HEK293 (cell line): ENCODE data around the gene TGFB1I1.

Source experiments
- CTCF ChIA-PET: fragments of 350-600 bp; formaldehyde crosslinking; extraction: SDS; loops from one replicate; lab custom pipeline; 2021; ENCODE audit warnings: antibody characterized with exemption; lab: Yijun Ruan, JAX
- POLR2A ChIA-PET: fragments of 300-600 bp; formaldehyde crosslinking; extraction: SDS; loops from one replicate; lab custom pipeline; 2020; ENCODE audit warnings: antibody characterized with exemption, inconsistent platforms; lab: Yijun Ruan, JAX
- H3K27ac ChIP-seq: fragments of 200-500 bp; sonication (Bioruptor generic); 2 replicates; pipeline ENCODE4 v1.5.1; 2014; ENCODE audit warnings: low read depth, low read length, control low read depth, inconsistent platforms; ENCODE audit errors: extremely low read depth
- H3K36me3 ChIP-seq, 2 experiments: fragments of 200-500 bp in 1 of 2; sonication (Bioruptor generic) in 1 of 2; 1 replicate in 1 of 2; 2 replicates in 1 of 2; pipeline ENCODE4 v1.5.1; 2014 to 2017; ENCODE audit warnings: inconsistent platforms in 2 of 2, low read length in 2 of 2; ENCODE audit not compliant: control insufficient read depth in 2 of 2, insufficient read depth in 1 of 2
- H3K4me1 ChIP-seq: fragments of 200-500 bp; sonication (Bioruptor generic); 2 replicates; pipeline ENCODE4 v1.5.1; 2014; ENCODE audit warnings: mild to moderate bottlenecking, low read length, inconsistent platforms; ENCODE audit not compliant: control insufficient read depth, insufficient read depth
- H3K4me3 ChIP-seq: 2 replicates; pipeline ENCODE4 v1.5.1; 2011; ENCODE audit warnings: low read depth, mild to moderate bottlenecking, control low read depth, low read length, moderate library complexity
- H3K9me3 ChIP-seq: fragments of 200-500 bp; sonication (Bioruptor generic); 2 replicates; pipeline ENCODE4 v1.5.1; 2014; ENCODE audit warnings: low read depth, low read length, inconsistent platforms; ENCODE audit not compliant: control insufficient read depth, insufficient read depth
- EGR2 ChIP-seq: fragments of 450-650 bp; formaldehyde crosslinking; IDR thresholded peaks from 2 replicates; pipeline ENCODE4 v1.5.1; 2016; ENCODE audit warnings: low read depth, missing biosample characterization, missing genetic modification characterization
- HOXA7 ChIP-seq: sonication (generic); formaldehyde crosslinking; IDR thresholded peaks from 2 replicates; pipeline ENCODE4 v1.8.1; 2022; ENCODE audit warnings: missing genetic modification reagents, borderline replicate concordance
- HOXC10 ChIP-seq: sonication (generic); formaldehyde crosslinking; IDR thresholded peaks from 2 replicates; pipeline ENCODE4 v1.8.1; 2023; ENCODE audit warnings: mild to moderate bottlenecking, missing genetic modification reagents
- KLF7 ChIP-seq: fragments of 450-650 bp; formaldehyde crosslinking; IDR thresholded peaks from 2 replicates; pipeline ENCODE4 v1.5.1; 2016; ENCODE audit warnings: missing biosample characterization, missing genetic modification characterization, borderline replicate concordance
- KLF8 ChIP-seq: fragments of 450-650 bp; formaldehyde crosslinking; IDR thresholded peaks from 2 replicates; pipeline ENCODE4 v1.5.1; 2016; ENCODE audit warnings: missing biosample characterization, missing genetic modification characterization
- MEIS1 ChIP-seq: sonication (generic); formaldehyde crosslinking; IDR thresholded peaks from 2 replicates; pipeline ENCODE4 v1.8.1; 2022; ENCODE audit warnings: missing genetic modification reagents, mild to moderate bottlenecking, borderline replicate concordance
- MYNN ChIP-seq: fragments of 450-650 bp; formaldehyde crosslinking; IDR thresholded peaks from 2 replicates; pipeline ENCODE4 v1.5.1; 2016; ENCODE audit warnings: missing biosample characterization, missing genetic modification characterization, borderline replicate concordance
- TRIM28 ChIP-seq: IDR thresholded peaks from 2 replicates; pipeline ENCODE4 v1.6.1; 2011; ENCODE audit warnings: low read length, control low read depth, borderline replicate concordance
- ZFP3 ChIP-seq: fragments of 450-650 bp; formaldehyde crosslinking; IDR thresholded peaks from 2 replicates; pipeline ENCODE4 v1.5.1; 2016; ENCODE audit warnings: low read depth, missing biosample characterization, missing genetic modification characterization
- ZFP69B ChIP-seq: fragments of 450-650 bp; formaldehyde crosslinking; IDR thresholded peaks from 2 replicates; pipeline ENCODE4 v1.5.1; 2016; ENCODE audit warnings: missing biosample characterization, missing genetic modification characterization
- ZNF114 ChIP-seq: fragments of 450-650 bp; formaldehyde crosslinking; IDR thresholded peaks from 2 replicates; pipeline ENCODE4 v1.5.0; 2017; ENCODE audit warnings: missing biosample characterization, missing genetic modification characterization
- ZNF133 ChIP-seq: fragments of 450-650 bp; formaldehyde crosslinking; IDR thresholded peaks from 2 replicates; pipeline ENCODE4 v1.5.1; 2016; ENCODE audit warnings: missing biosample characterization, missing genetic modification characterization
- ZNF184 ChIP-seq: fragments of 450-650 bp; IDR thresholded peaks from 2 replicates; pipeline ENCODE4 v1.5.1; 2018; ENCODE audit warnings: missing biosample characterization, mild to moderate bottlenecking, missing genetic modification characterization
- ZNF335 ChIP-seq: fragments of 450-650 bp; formaldehyde crosslinking; conservative IDR thresholded peaks from 2 replicates; pipeline ENCODE4 v1.5.1; 2016; ENCODE audit warnings: missing biosample characterization, missing genetic modification characterization
- ZNF37A ChIP-seq: fragments of 450-650 bp; IDR thresholded peaks from 2 replicates; pipeline ENCODE4 v1.5.1; 2018; ENCODE audit warnings: missing biosample characterization, missing genetic modification characterization
- ZNF391 ChIP-seq: fragments of 450-650 bp; formaldehyde crosslinking; IDR thresholded peaks from 2 replicates; pipeline ENCODE4 v1.5.1; 2016; ENCODE audit warnings: low read depth, missing biosample characterization, missing genetic modification characterization, borderline replicate concordance
- ZNF48 ChIP-seq: fragments of 450-650 bp; formaldehyde crosslinking; IDR thresholded peaks from 2 replicates; pipeline ENCODE4 v1.5.1; 2016; ENCODE audit warnings: missing biosample characterization, missing genetic modification characterization
- ZNF510 ChIP-seq: fragments of 450-650 bp; formaldehyde crosslinking; IDR thresholded peaks from 2 replicates; pipeline ENCODE4 v1.5.1; 2018; ENCODE audit warnings: mild to moderate bottlenecking, missing genetic modification characterization, missing biosample characterization; ENCODE audit not compliant: insufficient replicate concordance
- ZNF529 ChIP-seq: fragments of 450-650 bp; formaldehyde crosslinking; IDR thresholded peaks from 2 replicates; pipeline ENCODE4 v1.5.1; 2017; ENCODE audit warnings: missing genetic modification characterization, missing biosample characterization; ENCODE audit not compliant: insufficient replicate concordance
- ZNF571 ChIP-seq: fragments of 450-650 bp; formaldehyde crosslinking; IDR thresholded peaks from 2 replicates; pipeline ENCODE4 v1.5.0; 2017; ENCODE audit warnings: missing biosample characterization, missing genetic modification characterization
- ZNF596 ChIP-seq: fragments of 450-650 bp; IDR thresholded peaks from 2 replicates; pipeline ENCODE4 v1.5.0; 2018; ENCODE audit warnings: missing biosample characterization, mild to moderate bottlenecking, missing genetic modification characterization, moderate library complexity
- ZNF654 ChIP-seq: fragments of 450-650 bp; formaldehyde crosslinking; IDR thresholded peaks from 2 replicates; pipeline ENCODE4 v1.5.1; 2016; ENCODE audit warnings: low read depth, missing biosample characterization, missing genetic modification characterization
- ZNF660 ChIP-seq: fragments of 450-650 bp; IDR thresholded peaks from 2 replicates; pipeline ENCODE4 v1.5.1; 2018; ENCODE audit warnings: missing biosample characterization, mild to moderate bottlenecking, missing genetic modification characterization
- ZNF664 ChIP-seq: fragments of 450-650 bp; formaldehyde crosslinking; IDR thresholded peaks from 2 replicates; pipeline ENCODE4 v1.5.1; 2016; ENCODE audit warnings: missing biosample characterization, missing genetic modification characterization
- ZNF843 ChIP-seq: fragments of 450-650 bp; formaldehyde crosslinking; IDR thresholded peaks from 2 replicates; pipeline ENCODE4 v1.5.1; 2016; ENCODE audit warnings: missing biosample characterization, missing genetic modification characterization
- TF ChIP-seq, protein P1 (sequence below): fragments of 450-650 bp; formaldehyde crosslinking; IDR thresholded peaks from 2 replicates; pipeline ENCODE4; 2016; ENCODE audit warnings: missing biosample characterization, missing genetic modification characterization
- TF ChIP-seq, protein P2 (sequence below): fragments of 450-650 bp; formaldehyde crosslinking; IDR thresholded peaks from 2 replicates; pipeline ENCODE4 v1.5.1; 2017; ENCODE audit warnings: missing biosample characterization, missing genetic modification characterization
- TF ChIP-seq, protein P3 (sequence below): fragments of 450-650 bp; formaldehyde crosslinking; IDR thresholded peaks from 2 replicates; pipeline ENCODE4 v1.5.1; 2016; ENCODE audit warnings: missing biosample characterization, missing genetic modification characterization
- TF ChIP-seq, protein P4 (sequence below): fragments of 450-650 bp; formaldehyde crosslinking; IDR thresholded peaks from 2 replicates; pipeline ENCODE4 v1.5.1; 2016; ENCODE audit warnings: missing biosample characterization, missing genetic modification characterization
- TF ChIP-seq, protein P5 (sequence below): fragments of 450-650 bp; formaldehyde crosslinking; IDR thresholded peaks from 2 replicates; pipeline ENCODE4 v1.5.1; 2016; ENCODE audit warnings: missing biosample characterization, missing genetic modification characterization, borderline replicate concordance

TGFB1I1 gene

DNA sequence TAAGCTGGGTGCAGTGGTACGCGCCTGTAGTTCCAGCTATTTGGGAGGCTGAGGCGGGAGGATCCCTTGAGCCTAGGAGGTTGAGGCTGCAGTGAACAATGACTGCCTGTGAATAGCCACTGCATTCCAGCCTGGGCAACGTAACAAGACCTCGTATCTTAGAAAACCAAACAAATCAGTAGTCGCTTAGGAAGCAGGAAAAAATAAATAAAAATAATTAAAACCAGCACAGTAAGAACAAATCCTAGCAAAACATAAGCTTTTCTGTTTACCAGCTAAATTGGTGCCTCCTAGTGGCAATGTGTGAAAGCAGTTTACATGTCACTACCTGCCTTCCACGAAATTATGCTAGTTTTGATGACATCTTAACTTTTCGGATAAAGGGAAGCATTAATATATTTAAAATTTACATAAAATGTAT, 11.4 kb upstream of the TGFB1I1 start:
- CTCF ChIA-PET, result interaction anchor here (0.6 to 2.4 kb wide), 21 partner anchors 8 to 1072 kb away, joined by 3 to 13 read pairs (median 5); partner anchors contain the start of genes HSD3B7, ORAI3, SLC5A2 and ZNF843
- Histone ChIP-seq H3K4me1 (0 out of 2 replicates have a peak, but pooled peaks cover 3% of the 10 kb centered on the region), H3K9me3 (no peaks in the 10 kb centered on the region), H3K36me3 (peaks cover 0 to 51% of the 10 kb centered on the region in 2 experiments; a peak in 2 of 3 replicates), H3K27ac (peak overlapping the region; percentile 59), H3K4me3 (no peak overlapping the region)
- POLR2A ChIA-PET, result interaction anchor here (0.9 to 2.3 kb wide), 11 partner anchors 9 to 506 kb away, joined by 3 to 16 read pairs (median 3); partner anchors contain the start of genes FUS, KAT8, RUSF1 and TGFB1I1
- no peak for TF ChIP-seq ZNF133 (tag by site-specific recombination)
- TF ChIP-seq EGR2 (tag by site-specific recombination), result no peak
- TF ChIP-seq ZNF596 (tag by site-specific recombination), result no peak
- TF ChIP-seq ZNF391 (tag by site-specific recombination), result 0 out of 2 replicates have a peak, but pooled peaks have one; percentile 46
- TF ChIP-seq KLF8 (tag by site-specific recombination), result no peak
- TF ChIP-seq ZNF37A, result no peak
- TF ChIP-seq TRIM28, result no peak
- no peak for TF ChIP-seq ZNF48 (tag by site-specific recombination)
- TF ChIP-seq, protein P1, sequence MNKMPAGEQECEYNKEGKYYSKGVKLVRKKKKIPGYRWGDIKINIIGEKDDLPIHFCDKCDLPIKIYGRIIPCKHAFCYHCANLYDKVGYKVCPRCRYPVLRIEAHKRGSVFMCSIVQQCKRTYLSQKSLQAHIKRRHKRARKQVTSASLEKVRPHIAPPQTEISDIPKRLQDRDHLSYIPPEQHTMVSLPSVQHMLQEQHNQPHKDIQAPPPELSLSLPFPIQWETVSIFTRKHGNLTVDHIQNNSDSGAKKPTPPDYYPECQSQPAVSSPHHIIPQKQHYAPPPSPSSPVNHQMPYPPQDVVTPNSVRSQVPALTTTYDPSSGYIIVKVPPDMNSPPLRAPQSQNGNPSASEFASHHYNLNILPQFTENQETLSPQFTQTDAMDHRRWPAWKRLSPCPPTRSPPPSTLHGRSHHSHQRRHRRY, result no peak
- TF ChIP-seq ZNF660 (tag by site-specific recombination), result peak; percentile 36; the same call in 1 of the 2 replicates
- no peak for TF ChIP-seq ZNF184 (tag by site-specific recombination)
- TF ChIP-seq KLF7 (tag by site-specific recombination), result no peak
- TF ChIP-seq MYNN (tag by site-specific recombination), result no peak
- TF ChIP-seq ZNF529 (tag by site-specific recombination), result no peak
- TF ChIP-seq, protein P2, sequence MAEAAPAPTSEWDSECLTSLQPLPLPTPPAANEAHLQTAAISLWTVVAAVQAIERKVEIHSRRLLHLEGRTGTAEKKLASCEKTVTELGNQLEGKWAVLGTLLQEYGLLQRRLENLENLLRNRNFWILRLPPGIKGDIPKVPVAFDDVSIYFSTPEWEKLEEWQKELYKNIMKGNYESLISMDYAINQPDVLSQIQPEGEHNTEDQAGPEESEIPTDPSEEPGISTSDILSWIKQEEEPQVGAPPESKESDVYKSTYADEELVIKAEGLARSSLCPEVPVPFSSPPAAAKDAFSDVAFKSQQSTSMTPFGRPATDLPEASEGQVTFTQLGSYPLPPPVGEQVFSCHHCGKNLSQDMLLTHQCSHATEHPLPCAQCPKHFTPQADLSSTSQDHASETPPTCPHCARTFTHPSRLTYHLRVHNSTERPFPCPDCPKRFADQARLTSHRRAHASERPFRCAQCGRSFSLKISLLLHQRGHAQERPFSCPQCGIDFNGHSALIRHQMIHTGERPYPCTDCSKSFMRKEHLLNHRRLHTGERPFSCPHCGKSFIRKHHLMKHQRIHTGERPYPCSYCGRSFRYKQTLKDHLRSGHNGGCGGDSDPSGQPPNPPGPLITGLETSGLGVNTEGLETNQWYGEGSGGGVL, result no peak
- no peak for TF ChIP-seq ZNF510 (tag by site-specific recombination)
- no peak for TF ChIP-seq HOXC10
- no peak for TF ChIP-seq ZNF571 (tag by site-specific recombination)
- TF ChIP-seq ZNF664 (tag by site-specific recombination), result peak; percentile 44; the same call in 1 of the 2 replicates
- TF ChIP-seq ZFP3 (tag by site-specific recombination), result no peak
- 0 out of 2 replicates have a peak, but pooled peaks have one; percentile 44 for TF ChIP-seq ZNF335 (tag by site-specific recombination)
- no peak for TF ChIP-seq ZNF843
- no peak for TF ChIP-seq ZFP69B (tag by site-specific recombination)
- no peak for TF ChIP-seq MEIS1 (CRISPR knock-in tag)
- TF ChIP-seq ZNF654 (tag by site-specific recombination), result peak; percentile 36
- TF ChIP-seq, protein P3, sequence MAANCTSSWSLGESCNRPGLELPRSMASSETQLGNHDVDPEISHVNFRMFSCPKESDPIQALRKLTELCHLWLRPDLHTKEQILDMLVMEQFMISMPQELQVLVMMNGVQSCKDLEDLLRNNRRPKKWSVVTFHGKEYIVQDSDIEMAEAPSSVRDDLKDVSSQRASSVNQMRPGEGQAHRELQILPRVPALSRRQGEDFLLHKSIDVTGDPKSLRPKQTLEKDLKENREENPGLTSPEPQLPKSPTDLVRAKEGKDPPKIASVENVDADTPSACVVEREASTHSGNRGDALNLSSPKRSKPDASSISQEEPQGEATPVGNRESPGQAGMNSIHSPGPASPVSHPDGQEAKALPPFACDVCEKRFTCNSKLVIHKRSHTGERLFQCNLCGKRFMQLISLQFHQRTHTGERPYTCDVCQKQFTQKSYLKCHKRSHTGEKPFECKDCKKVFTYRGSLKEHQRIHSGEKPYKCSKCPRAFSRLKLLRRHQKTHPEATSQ (tag by site-specific recombination), result no peak
- TF ChIP-seq, protein P4, sequence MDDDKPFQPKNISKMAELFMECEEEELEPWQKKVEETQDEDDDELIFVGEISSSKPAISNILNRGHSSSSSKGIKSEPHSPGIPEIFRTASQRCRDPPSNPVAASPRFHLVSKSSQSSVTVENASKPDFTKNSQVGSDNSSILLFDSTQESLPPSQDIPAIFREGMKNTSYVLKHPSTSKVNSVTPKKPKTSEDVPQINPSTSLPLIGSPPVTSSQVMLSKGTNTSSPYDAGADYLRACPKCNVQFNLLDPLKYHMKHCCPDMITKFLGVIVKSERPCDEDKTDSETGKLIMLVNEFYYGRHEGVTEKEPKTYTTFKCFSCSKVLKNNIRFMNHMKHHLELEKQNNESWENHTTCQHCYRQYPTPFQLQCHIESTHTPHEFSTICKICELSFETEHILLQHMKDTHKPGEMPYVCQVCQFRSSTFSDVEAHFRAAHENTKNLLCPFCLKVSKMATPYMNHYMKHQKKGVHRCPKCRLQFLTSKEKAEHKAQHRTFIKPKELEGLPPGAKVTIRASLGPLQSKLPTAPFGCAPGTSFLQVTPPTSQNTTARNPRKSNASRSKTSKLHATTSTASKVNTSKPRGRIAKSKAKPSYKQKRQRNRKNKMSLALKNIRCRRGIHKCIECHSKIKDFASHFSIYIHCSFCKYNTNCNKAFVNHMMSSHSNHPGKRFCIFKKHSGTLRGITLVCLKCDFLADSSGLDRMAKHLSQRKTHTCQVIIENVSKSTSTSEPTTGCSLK (tag by site-specific recombination), result no peak
- no peak for TF ChIP-seq HOXA7 (CRISPR knock-in tag)
- TF ChIP-seq, protein P5, sequence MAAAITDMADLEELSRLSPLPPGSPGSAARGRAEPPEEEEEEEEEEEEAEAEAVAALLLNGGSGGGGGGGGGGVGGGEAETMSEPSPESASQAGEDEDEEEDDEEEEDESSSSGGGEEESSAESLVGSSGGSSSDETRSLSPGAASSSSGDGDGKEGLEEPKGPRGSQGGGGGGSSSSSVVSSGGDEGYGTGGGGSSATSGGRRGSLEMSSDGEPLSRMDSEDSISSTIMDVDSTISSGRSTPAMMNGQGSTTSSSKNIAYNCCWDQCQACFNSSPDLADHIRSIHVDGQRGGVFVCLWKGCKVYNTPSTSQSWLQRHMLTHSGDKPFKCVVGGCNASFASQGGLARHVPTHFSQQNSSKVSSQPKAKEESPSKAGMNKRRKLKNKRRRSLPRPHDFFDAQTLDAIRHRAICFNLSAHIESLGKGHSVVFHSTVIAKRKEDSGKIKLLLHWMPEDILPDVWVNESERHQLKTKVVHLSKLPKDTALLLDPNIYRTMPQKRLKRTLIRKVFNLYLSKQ (tag by site-specific recombination), result no peak
- no peak for TF ChIP-seq ZNF114
